CD4-positive, alpha-beta T cell treated with Interferon alpha-2 for 1 hour (primary cell): ENCODE results near the gene PHYKPL.
"Not testable (repeated sequence)": the region's sequence is repeated elsewhere in the genome, so short reads cannot be mapped to it uniquely, and the experiment has no call there.

Experiments used
- DNase-seq, 2 donors: peaks; one replicate each; pipeline ENCODE4 v3.0.0-alpha.2; 2020 to 2022

The PHYKPL gene

GRCh38 chr5:178238711-178239592, 6.3 kb upstream of the PHYKPL start:
- DNase-seq: peak; percentile 29 to 50

DNA sequence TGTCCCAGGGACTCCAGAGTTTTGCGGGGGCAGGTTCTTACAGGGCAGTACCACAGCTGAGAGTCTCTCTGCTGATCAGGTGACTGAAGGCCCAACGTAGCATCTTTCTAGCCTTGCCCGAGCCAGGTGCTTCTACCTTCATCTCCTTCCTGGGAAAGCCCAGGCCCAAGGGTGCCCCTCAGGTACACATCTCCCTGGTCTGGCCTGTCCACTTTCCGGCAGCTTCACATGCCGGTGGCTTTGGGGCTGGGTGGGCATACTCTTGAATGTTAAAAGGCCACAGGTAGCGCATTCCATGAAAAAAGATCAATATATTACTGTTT, 5.7 kb upstream of the PHYKPL start:
- no peak for DNase-seq

GRCh38 chr5:178237431-178238312, 5.1 kb upstream of the PHYKPL start:
- DNase-seq: no peak

DNA sequence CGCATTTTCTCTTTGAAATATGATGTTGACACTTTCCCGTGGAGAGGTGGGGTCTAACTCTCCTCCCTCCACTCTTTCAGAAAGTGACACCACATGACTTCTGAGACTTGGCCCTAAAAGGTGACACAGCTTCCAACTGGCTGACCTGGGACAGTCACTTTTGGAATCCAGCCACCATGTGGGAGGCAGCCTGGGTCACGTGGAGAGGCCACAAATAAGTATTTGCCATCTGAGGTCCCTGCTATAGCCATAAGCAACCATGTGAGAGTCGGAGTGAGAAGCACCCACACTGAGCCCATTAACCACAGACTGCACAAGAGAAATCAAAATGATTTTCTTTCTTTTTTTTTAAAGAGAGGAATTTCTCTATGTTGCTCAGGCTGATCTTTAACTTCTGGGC, 4.1 kb upstream of the PHYKPL start:
- DNase-seq: no peak

- DNase-seq: no peak
These were observed 3.5 kb upstream of the PHYKPL start for GRCh38 chr5:178236126-178236525.

DNA sequence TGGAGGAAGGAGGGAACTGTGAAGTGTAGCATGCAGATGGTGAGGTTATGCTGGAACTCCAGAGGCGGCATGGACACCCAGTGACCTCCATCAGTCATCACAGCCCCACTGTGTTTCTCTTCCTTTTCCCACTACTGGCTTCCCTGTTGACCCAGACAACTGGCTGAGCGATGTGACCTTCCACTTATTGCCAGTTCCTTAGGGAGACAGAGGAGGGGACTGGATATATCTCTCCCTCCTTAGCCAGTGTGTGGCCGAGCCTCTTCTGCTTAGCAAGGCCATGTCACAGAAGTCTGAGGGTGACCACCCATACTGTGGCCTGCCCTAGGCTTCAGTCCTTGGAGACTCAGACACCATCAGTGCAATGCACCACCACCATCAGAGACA, 3.0 kb upstream of the PHYKPL start:
- no peak for DNase-seq

- DNase-seq: peak; percentile 56 to 77
These were observed 2.4 kb upstream of the PHYKPL start for GRCh38 chr5:178234750-178235587.

- no peak for DNase-seq
These were observed 1.6 kb upstream of the PHYKPL start for GRCh38 chr5:178234121-178234749.

GRCh38 chr5:178232920-178233429, 373 bp upstream of the PHYKPL start:
- no peak for DNase-seq

GRCh38 chr5:178231539-178232123, 971 bp downstream of the PHYKPL start:
- DNase-seq: no peak

DNA sequence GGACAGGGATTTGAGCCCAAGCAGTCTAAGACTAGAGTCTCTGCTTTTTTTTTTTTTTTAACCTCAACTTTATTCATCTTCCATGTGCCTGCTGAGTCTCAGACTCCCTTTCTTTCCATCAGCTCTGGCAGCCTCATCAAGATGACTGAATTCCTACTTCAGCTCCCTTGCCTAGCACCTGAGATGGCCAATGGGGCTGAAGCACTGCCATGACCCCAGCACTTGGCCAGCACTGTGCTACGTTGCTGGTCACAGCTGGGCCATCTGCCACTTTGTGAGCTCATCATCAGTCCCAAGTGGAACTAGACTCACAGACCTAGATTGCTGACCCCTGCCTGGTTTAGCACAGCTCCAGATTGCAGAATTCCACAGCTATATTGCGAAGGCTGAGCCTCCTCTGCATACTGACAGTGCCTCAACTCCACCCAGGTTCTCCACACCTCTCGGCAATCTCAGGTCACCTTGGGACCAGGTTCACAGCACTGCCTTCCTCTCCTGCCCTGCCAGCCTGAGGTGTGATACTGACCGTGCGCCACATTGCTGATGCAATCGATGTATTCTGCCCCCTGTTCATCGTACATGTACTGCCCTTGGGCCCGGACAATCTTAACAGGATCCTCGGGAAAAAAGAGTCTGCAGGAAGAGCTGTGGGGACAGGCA, 1.6 kb downstream of the PHYKPL start:
- no peak for DNase-seq

GRCh38 chr5:178229861-178230260, 2.7 kb downstream of the PHYKPL start:
- DNase-seq: no peak

- not testable (repeated sequence) for DNase-seq
These were observed 3.5 kb downstream of the PHYKPL start for GRCh38 chr5:178229111-178229510.

DNA sequence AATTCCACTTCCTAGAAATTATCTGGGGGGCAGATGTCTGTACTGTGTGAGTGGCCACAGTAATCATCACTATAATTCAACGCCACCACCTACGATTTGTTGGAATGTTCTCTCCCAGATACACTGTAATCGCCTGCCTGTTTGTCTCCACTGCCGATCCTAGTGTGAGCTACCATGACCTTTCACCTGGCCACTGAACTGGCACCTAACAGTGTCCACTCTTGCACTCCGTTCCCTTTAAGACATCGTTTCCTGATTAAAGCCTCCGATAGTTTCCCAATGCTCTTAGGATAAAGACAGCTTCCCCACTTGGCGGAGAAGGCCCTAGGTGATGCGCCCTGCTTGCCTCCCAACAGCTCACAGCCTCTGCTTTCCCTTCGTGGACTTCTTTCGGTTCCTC, 4.0 kb downstream of the PHYKPL start:
- no peak for DNase-seq

DNA sequence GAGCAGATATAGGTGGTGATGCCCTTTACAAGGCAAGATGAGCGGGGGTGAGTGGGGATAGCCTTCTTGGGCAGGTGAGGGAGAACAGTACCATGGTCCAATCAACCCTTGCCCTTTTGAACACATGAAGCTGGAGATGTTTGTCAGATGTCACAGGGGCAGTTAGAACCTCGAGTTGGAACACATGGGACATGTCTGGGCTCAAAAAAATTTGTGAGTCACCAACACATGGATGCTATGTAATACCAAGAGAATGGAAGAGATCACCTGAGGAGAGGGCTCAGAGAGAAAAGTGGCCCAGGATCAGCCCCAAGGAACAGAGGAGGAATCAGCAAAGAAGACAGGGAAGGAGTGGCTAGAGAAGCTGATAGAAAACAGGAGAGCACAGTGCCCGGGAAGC, 4.7 kb downstream of the PHYKPL start:
- DNase-seq: no peak

DNA sequence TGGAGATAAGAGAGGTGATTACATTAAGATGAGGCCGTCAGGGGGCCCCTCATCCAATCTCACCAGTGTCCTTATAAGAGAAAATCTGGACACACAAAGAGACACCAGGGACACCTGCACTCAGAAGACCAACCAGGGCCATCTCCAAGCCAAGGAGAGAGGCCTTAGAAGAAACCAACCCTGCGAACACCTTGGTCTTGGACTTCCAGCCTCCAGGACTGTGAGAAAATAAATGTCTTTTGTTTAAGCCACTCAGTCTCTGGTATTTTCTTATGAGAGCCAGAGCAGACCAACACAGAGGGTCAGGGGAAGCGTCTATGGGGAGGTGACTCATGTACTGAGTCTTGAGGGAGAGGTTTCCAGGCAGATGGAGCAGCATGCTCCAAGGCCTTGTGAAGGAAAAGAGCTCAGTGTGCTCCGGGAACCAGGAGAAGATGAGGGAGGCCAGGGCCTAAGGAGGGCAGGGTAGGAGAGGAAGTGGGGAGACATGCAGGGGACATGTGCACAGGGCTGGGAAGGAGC, 5.4 kb downstream of the PHYKPL start:
- DNase-seq: no peak

DNA sequence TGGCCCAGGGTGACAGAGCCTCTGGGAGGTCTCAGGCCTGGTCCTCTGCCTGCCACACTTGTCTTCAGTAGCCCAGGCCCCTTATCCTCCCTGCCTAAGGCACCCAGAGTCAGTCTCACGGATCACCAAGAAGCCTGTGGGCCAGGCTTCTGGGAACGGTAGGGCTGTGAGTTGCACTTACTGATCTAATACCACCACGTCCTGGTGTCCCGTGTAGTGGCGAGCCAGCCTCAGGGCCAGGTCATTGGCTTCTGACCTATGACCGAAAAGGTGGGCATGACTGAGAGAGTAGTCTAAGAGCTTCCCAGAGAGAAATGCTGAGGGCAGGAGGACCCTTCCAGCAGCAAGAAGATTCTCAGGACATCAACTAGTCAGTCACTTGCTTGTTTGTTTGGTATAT, 7.4 kb downstream of the PHYKPL start:
- no peak for DNase-seq

DNA sequence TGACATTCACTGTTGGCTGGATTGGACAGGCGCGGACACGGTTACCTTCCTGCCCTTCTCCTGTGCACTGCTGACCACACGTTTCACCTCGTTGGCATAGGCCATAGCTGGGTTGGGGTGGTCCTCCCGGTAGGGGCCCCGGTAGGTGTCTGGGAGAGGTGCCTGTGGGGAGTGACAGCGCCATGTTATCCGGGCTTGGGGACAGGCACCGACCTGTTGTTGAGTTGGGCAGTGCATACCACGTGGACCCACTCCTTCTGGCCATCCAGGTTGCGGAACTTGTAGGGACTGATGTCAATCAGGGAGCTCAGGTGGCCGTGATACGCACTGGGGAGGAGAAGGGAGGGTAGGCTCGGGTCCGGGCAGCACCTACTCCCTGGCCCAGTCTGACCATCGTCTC, 8.2 kb downstream of the PHYKPL start:
- no peak for DNase-seq

- DNase-seq: no peak
These were observed 8.7 kb downstream of the PHYKPL start for GRCh38 chr5:178223828-178224335.

- DNase-seq: no peak
These were observed 9.3 kb downstream of the PHYKPL start for GRCh38 chr5:178223196-178223773.

- DNase-seq: no peak
These were observed 10.3 kb downstream of the PHYKPL start for GRCh38 chr5:178222292-178222691.
